ENCODE data around the gene CACNA1F.

DNA sequence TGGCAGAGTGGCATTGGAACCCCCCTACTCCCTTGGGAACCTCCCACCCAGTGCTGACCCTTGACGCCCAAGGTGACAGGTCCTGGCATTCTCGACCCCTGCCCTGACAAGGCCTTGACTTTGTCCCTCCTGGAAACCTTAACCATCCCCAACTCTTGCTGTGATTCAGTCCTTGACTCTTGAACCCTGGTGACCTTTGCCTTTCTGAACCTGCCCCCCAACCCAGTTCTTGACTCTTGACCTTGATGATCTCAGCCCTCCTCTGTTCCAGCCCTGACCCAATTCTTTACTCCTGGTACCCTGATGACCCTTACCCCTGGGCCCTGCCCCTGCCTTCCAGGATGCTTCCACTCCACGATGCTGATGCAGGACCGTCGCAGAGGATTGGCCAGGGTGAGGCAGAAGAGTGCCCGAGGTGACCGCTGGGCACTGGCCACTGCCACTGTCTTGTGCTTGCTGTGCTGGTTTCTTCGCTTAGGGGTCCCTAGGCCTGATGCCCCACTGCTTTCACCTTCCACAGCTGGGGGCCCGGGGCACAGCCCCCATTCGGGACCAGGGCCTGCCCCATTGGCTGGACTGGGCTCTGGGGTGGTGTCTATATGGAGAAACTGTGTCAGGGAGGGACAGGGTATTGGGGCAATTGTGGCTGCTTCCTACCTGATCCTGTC lies 1.7 kb downstream of the CACNA1F start:
- TF ChIP-seq, protein P1, sequence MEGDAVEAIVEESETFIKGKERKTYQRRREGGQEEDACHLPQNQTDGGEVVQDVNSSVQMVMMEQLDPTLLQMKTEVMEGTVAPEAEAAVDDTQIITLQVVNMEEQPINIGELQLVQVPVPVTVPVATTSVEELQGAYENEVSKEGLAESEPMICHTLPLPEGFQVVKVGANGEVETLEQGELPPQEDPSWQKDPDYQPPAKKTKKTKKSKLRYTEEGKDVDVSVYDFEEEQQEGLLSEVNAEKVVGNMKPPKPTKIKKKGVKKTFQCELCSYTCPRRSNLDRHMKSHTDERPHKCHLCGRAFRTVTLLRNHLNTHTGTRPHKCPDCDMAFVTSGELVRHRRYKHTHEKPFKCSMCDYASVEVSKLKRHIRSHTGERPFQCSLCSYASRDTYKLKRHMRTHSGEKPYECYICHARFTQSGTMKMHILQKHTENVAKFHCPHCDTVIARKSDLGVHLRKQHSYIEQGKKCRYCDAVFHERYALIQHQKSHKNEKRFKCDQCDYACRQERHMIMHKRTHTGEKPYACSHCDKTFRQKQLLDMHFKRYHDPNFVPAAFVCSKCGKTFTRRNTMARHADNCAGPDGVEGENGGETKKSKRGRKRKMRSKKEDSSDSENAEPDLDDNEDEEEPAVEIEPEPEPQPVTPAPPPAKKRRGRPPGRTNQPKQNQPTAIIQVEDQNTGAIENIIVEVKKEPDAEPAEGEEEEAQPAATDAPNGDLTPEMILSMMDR (IDR thresholded peaks at IDR 0.05), result no peak
- TF ChIP-seq POLR2A (IDR thresholded peaks at IDR 0.05), result no peak

Data from thyroid gland (tissue), 4 donors.